HG03571 (cell line): ENCODE data around the gene PTPN18.

Experiments used
- ATAC-seq: cut with Tn5 transposase; IDR thresholded peaks from one replicate; pipeline ENCODE4 v1.9.1; 2021; ENCODE audit not compliant: unreplicated experiment

Gene PTPN18

DNA sequence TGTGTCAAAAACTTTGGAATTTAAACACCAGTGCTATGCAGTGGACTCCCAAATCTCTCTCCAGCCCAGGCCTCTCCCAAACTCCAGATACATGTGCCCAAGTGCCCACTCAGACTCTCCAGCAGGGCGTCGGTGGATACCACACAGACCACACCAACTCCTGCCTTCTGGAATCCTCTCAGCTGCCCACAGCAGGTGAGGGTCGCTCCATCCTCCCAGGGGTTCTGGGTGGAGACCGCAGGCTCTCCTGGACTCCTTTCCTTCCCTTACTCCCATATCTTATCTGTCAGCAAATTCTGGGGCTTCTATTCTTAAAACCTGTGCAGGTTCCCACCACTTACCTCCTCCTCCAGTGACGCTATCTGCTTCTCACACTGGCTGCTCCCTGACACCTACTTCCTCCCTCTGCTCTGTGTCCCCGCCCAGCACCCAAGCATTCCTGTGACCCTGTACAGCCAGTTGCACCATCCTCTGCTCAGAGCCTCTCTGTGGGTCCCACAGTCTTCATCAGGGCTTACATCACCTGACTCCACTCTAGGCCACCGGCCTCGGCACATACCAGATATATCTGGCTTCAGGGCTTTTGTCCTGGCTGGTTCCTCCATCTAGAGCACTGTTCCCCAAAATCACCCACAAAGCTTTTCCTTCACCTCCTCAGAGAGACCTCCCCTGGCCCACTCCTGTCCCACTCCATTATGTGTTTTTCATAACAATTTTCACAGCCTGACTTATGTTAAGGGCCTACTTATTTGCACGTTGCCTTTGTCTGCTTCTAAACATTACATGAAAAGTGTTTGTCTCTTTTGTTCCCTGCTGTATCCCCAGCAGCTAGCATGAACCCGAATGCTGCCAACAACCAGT lies 15.7 kb upstream of the PTPN18 start:
- ATAC-seq = no peak

DNA sequence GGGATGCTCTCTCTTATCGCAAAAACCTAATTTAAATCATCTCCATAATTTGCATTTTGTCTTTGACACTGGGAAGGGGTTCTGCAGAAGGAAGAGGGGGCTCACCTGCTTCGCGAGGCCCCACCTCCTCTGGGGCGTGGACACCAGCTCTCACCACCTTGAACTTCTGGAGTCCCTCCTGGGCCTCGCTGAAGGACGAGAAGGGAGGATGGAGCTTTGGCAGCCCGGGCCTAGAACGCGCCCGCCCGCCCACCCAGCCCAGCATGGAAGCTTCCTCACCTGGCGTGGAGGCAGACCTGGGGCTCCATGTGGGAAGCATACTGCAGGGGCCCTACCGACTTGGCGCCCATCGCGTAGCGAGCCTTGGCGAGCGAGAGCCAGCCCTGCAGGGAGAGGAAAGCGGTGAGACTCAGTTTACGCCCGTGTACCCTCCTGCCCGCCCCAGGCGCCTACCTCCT lies 14.3 kb upstream of the PTPN18 start:
- peak; percentile 4 for ATAC-seq

DNA sequence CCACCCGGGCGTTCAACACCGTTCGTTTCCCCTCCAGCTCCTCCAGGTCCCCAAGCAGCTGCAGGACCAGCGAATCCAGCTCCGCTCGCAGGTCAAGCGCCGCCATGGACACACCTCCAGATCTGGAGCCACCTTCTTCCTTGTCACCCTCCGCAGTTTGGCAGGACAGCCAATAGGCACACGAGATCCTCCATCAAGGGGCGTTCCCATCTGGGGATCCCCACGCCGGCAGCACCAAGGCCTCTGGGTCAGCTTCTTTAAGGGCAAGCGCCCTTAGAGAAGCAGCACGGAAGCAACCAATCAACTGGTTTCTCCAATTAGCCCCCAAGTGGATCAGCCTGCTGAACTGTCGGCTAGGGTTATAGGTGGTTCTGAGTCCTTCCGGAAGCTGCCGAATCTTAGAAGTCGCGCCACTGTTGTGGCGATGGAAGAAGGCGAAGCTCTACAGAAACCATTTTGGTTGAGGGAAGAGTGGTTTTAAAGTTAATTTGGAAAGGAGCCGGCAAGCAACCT lies 13.8 kb upstream of the PTPN18 start:
- peak; percentile 76 for ATAC-seq

DNA sequence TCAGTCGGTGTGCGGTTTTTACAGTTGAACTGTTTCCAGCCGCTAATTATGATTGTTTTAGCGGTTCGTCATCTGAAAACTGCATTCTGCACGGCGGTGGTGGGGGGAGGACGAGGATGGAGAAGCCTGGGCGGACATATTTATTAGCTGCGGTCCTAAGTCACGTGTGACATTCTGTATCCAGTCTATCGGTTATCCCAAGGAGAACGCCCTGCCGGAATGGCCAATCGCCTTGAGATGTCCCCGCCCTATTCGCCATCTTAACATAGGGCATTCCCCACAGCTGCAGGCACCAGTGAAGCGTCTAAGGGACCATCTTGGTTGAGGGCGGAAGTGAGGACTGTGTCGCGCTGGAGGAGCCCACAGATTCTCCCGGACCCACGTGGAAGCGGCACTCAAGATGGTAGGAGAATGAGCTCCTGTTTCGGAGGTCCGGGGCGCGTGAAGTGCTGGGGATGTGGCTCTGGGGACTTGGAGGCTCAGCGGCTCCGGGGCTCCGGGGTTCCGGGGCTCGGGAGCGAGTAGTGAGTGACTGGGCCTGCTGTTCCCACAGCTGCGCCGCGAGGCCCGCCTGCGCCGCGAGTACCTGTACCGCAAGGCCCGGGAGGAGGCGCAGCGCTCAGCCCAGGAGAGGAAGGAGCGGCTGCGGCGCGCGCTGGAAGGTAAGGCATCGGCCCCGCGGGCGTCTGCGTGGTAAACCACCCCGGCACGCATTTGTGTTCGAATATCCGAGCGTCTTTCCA lies 13.2 kb upstream of the PTPN18 start, which contains the start of gene IMP4:
Gene IMP4, plus strand, starts transcription at position 365 of the 743 bp plus-strand sequence. Its CDS starts 36 bp downstream, at position 401.
- ATAC-seq = peak; percentile 85

DNA sequence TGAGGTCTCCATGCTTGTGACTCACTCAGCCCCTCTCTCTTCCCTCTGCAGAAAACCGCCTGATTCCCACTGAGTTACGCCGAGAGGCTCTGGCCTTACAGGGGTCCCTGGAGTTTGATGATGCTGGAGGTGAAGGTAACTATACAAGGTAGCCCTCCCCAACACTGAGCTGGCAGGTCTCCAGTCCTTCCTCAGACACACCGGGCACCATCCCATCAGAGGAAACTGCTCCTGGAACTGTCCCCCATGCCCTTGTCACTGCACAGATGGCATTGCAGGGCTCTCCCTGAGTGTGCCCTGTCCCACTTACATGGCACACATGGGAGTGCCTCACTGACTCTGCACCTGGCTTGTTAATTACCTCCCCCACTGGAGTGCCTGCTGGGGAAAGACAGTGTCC lies 11.3 kb upstream of the PTPN18 start:
- ATAC-seq = no peak

DNA sequence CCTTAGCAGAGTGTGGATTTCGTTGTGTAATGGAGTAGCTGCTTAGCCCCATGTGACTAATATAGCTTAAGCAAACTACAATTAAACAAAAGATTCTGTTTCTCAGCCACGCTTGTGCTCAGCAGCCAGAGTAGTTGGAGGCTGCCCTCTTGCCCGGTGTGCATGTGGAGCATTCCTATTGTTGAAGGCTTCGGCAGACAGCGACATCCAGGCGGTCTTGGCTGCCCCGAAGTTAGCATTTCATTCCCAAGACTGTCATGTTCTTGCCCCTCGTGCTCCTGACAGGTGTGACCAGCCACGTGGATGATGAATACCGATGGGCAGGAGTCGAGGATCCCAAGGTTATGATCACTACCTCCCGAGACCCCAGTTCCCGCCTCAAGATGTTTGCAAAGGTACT lies 10.8 kb upstream of the PTPN18 start:
- no peak for ATAC-seq

DNA sequence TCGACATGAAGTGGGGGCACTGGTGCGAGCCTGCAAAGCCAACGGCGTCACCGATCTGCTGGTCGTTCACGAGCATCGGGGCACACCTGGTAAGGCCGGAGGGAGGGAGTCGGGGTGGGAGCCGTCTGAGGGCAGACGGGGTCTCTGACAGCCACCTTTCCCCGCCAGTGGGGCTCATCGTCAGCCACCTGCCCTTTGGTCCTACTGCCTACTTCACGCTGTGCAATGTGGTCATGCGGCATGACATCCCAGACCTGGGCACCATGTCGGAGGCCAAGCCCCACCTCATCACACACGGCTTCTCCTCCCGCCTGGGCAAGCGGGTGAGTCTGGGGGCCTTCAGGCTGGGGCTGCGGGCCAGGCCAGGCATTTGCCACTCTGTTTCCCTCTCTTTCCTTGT lies 10.2 kb upstream of the PTPN18 start:
- ATAC-seq = no peak

DNA sequence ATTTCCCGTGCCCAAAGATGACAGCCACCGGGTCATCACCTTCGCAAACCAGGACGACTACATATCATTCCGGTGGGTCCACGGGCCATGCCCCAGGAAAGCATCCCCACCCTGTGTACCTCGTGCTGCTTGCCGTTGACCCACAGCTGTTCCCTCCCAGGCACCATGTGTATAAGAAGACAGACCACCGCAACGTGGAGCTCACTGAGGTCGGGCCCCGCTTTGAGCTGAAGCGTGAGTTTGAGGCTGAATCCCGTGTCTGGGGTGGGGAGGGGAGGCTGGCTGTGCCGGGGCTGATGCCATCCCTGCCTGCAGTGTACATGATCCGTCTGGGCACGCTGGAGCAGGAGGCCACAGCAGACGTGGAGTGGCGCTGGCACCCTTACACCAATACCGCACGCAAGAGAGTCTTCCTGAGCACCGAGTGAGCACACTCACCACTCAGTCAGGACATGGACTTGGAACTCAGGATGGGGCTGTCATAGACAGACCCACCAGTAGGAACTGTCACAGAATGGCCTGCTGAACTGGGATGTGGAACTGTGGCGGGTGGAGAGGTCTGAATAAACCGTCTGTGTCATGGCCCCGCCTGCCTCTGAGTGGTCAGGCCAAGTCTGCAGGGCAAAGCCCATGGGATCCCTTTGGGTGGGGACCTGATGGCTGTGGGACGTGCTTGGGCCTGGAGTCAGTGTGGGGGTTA lies 9.7 kb upstream of the PTPN18 start:
- ATAC-seq = no peak

DNA sequence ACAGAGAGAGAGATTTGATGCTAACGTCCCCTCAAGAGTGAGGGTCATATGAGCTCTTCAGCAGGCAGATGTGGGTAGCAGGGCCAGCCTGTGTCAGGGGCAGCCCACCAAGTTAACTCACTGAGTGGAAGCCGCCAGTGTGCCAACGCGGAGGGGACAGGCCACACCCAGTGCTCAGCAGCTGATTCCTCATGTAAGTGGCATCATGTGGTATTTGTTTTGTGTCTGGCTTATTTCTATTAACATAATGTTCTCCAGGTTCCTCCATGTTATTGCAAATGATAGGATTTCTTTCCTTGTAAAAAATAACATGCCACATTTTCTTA lies 9.2 kb upstream of the PTPN18 start:
- no peak for ATAC-seq

DNA sequence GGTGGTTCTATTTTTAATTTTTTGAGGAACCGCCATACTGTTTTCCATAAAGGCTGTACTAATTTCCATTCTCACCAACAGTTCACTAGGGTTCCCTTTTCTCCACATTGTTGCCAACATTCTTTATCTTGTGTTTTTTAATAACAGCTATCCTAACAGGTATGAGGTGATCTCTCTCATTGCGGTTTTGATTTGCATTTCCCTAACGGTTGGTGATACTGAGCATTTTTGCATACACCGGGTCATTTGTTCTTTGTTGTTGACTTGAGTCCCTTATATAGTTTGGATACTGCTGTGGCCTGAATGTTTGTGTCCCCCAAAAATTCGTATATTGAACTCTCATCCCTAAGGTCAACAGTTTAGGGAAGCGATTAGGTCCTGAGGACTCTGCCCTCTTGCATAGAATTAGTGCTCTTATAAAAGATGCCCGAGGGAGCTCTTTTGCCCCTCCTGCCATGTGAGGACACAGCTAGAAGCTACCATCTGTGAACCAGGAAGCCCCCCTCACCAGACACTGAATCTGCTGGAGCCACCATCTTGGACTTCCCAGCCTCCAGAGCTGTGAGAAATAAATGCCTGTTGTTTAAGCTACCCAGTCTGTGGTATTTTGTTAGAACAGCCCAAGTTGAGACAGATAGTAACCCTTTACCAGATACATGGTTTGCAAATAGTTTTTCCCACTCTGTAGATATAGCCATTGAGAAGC lies 8.5 kb upstream of the PTPN18 start:
- ATAC-seq = no peak

DNA sequence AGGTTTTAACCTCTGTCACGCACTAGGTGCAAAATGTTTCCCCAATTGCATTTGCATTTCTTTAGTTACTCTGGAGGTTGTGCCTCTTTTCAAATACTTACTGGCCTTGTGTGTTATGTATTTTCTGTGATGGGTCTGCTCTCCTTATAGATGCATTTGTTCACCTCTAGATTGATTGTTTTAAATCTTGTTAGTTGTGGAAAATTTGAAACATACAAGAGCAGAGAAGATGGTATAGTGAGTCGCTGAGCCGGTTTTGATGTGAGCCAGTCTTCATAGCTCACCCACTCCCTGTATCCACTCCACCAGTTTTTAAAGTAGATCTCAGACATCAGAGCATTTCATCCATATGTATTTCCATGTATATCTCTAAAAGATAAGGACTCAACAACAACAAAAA lies 6.7 kb upstream of the PTPN18 start:
- no peak for ATAC-seq

DNA sequence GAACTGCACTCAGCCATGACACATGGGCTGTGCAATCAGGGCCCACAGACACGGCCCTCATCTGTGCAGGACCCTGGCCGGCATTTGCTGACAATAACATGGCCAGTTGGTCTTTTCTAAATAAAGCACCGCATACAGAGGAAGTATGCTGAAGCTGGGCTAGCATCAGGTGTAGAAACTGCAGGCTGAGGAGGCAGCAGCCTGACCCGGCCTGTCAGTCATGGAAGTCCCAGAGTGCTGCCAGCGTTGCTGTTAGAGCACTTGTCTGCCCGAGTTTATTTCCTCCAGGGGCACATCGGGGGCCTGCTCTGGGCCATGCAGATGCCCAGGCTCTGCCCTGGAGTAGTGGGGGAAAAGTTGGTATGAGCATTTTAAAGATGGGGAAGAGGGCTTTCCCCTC lies 4.1 kb upstream of the PTPN18 start:
- ATAC-seq = no peak

DNA sequence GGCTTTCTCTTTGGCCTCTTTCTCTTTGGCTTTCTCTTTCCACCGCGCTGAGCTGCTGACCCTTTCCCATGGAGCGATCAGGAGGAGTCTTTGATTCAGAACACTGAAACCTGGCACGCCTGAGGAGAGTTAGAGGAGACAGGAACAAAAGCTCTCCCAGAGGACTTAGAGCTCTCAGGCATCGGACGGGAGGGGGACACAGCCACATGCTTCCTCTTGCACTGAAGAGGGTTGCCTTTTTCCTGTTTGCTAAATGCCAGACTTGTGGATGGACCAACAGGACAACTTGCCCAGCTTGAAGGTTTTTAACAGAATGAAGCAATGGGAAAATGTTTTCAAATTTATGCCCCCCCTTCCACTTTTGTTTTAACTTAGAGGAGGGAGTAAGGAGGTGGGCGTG lies 3.6 kb upstream of the PTPN18 start:
- ATAC-seq = no peak

DNA sequence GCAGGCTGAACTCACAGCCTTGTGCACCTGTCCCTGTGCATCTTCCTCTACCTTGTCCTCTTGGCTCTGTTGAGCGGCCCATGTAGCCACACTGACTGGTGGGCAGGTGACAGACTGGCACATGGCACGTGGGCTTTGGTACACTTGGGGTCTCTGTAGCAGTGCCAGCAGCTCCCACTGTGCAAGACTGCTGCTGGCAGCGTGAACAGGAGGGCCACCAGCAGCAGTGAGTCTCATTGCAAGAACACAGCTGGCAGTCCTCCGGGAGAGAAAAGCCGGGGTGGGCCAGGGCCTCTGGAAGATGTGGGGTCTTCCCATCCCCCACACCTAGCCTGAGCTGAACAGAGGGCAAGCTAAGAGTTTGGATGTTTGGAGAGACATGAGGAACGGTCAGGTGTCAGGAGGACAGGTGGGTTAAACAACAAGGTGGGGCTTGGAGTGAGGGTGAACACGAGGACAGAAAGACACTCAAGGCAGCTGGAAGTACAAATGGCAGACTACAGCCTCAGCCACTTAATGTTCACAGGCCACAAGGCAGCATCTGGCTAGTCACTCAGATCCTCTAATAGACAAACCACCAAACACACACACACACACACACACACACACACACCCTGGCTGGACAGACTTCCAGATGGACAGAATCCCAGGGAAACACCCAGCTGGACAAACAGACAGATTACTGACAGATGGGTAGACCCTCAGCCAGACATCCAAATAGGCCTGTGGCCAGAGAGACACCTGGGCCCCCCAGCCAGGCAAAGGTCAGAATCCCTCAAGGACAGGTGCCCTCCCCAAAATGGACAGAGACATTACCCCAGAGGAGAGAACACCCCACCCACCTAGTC lies 2.3 kb upstream of the PTPN18 start:
- no peak for ATAC-seq

DNA sequence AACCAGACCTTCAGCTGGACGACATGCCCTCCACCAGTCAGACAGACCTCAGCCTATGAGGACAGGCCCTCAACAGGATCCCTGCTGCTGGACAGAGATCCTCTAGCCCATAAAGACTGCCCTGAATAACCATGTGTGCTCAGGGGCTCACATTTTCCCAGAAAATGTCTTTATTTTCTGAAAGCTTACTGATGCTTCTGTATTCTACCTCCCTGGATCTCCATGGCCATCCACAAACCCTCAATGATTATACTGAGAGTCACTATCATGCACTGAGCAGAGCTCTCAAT lies 1.8 kb upstream of the PTPN18 start:
- ATAC-seq = no peak

DNA sequence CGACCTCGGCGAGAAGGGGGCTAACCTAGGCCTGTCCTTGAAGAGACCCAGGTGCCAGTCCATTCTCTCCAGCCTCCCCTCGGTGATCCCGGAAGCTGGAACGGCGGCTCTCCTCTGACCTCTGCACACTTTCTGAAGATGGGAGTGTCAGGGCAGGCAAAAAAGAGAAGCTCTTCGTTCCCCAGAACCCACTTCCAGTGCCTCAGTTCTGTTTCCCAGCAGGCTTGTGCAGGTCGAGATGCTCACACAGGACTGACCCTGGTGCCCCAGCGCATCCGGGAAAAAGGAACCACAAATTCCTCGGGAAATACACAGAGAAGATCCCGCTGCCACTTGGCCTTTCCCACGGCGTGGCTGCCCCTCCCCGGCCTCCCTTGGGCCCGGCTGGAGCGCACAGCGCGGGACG lies 681 bp upstream of the PTPN18 start:
- ATAC-seq = no peak

DNA sequence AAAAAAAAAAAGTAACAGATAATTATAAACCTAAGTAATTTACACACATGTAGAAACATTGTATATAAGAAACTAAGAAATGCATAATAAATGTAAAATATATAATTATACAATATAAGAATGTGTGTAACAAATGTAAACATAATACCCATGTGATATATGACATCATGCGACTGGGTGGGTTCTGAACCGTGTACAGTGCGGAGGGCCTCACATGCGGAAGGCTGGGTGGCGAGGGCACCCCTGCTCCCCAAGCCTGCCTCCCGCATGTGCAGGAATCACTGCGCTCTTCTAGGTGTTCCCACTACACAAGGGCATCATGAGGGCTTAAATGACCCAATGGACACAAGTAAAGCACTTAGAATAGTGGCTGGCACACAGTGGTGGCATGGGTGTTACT lies 2.0 kb downstream of the PTPN18 start:
- ATAC-seq = no peak

DNA sequence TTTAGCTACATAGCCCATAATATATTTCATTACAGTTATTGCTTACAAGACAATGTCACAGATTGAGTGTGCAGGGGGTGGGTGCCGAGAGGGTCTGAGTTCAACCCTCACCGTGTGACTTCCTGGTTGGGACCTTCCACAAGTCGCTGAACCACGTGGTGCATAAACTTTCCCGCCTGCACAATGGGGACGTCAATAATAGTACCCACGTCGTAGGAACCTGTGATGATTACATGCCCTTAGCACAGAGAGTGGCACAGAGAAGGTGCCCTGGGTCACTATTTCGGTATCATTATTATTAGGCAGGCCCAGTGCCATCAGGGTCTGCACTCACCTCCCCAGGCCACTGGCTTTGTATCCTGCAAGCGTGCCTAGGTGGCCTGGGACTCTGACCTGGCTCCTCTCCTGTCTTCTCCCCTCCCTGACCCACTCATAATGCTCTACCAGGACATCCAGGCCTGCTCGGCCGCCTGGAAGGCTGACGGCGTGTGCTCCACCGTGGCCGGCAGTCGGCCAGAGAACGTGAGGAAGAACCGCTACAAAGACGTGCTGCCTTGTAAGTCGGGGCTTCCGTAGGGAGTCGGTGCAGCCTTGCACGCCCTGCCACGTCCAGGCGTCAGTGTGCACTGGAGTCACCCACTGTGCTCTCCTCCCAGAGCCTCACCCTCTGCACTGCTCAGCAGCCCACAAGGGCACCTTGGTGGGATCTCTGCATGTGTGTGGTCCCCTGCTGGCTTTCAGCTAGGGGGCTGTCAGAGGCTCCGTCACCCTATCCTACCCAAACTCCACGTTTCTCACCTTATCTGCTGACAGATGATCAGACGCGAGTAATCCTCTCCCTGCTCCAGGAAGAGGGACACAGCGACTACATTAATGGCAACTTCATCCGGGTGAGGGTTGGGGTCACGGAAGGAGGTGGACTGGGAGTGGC lies 2.8 kb downstream of the PTPN18 start:
- no peak for ATAC-seq

DNA sequence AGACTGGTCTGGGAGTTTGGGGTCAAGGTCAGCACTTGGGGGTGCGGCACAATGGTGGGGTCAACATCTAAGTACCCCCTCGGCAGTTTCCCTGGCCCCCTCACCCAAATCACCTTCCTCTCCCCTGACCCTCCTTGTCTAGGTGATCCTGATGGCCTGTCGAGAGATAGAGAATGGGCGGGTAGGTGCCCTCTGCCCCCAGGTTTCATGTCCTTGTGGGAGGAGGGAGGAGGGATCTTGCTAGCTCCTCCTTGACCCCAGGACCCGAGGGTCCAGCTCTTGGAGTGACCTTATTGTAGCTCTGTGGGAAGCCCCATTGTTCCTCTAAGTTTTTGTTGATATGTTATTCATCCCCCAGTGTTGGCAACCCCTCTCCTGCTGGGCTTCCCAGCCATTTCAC lies 3.6 kb downstream of the PTPN18 start:
- ATAC-seq = no peak
